Retina (tissue), 1 donor: ENCODE measurements around the gene FOXO3.
A peak's percentile ranks its signal among the peaks of the same experiment; 100 is the strongest.
"Not testable (repeated sequence)": the region's sequence is repeated elsewhere in the genome, so short reads cannot be mapped to it uniquely, and the experiment has no call there.

Source experiments
- DNase-seq: peaks from one replicate; pipeline ENCODE4 v3.0.0-alpha.2; 2016

The FOXO3 gene

GRCh38 chr6:108663494-108664064, 102.9 kb downstream of the FOXO3 start:
- DNase-seq = not testable (repeated sequence)

GRCh38 chr6:108665495-108666196, 104.9 kb downstream of the FOXO3 start:
- no peak for DNase-seq

DNA sequence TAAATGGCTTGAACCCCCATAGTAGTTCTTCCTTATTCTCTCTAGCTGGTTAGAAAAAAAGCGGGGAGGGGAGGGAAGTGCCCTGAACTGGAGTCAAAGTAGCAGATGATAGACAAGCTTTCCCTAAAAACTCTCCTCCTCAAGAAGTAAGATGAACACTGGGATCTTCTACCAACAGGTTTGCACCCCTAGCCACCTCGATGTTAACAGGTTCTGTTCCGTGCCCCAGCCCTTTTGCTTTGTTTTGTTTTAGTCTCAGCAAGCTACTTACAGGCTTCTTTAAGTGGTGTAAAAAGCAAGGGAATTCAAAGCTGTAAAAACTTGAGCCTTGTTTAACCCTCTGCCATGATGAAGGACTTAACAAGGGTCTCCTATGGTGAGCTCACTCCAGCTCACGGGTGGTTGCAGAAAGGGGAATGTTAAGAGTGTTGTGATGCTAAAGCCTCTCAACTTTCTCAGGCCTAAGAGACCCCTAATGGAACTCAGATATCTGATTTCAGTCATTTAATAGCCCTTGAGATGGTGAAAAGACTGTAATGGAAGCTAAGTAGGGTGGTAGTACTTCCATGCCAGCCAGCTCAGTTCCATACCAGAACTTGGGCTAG, 106.0 kb downstream of the FOXO3 start:
- no peak for DNase-seq

DNA sequence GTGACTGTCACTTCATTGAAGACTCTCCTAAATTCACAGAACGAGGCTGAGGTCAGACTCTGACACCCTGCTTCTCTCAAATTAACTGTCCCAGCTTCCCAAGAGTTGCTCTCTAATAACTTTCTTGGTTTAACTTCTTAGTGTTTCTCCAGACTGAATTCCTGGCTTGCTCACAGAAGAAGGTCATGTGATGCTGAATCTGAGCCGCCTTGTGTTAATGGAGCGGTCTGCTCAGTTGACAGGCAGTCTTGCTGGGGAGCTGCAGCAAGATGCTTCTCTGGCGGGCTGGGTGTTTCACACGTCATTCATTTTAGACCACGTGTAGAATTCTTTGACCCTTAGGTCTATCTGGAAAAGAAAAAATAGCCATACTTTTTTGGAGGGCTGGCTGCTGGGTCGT, 107.3 kb downstream of the FOXO3 start:
- DNase-seq = peak; percentile 44

DNA sequence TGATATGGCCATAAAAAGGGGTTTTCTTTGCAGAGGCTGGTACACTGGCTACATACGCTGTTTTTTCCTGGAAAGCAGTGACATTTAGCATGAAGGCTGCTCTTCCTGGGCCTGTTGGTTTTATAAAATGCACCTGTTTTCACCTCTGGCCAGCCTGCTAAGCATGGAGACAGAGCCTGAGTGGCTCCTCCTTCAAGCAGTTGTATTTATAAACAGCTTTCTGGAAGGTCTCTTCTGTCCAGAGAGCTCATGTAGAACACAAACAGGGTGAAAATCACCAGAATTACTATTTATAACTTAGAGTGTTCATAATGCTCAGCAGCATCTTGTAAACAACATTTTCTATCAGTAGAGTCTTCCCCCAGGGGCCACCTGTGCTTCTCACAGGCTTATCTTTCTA, 109.0 kb downstream of the FOXO3 start:
- no peak for DNase-seq

GRCh38 chr6:108671175-108671574, 110.5 kb downstream of the FOXO3 start:
- no peak for DNase-seq

- no peak for DNase-seq
Measured at GRCh38 chr6:108671790-108672189, 111.1 kb downstream of the FOXO3 start.

DNA sequence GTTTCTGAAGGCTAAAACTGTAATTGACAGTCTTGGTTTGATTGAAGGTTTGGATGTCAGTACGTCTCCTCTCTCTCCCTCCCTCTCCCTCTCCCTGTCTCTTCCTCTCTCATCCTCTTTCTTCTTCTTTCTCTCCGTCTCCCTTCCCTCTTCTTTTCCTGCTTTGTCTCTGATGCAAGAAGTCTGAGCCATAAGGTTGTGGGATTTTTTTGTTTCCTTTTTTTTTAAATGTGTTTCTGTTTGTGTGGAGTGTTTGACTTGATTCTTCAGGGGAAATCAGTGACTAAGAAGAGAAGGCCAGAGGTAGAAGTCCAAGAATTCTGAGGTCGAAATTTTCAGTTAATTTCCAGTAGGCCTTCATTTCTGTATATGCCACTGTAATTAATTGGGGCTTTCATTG, 111.9 kb downstream of the FOXO3 start:
- no peak for DNase-seq

DNA sequence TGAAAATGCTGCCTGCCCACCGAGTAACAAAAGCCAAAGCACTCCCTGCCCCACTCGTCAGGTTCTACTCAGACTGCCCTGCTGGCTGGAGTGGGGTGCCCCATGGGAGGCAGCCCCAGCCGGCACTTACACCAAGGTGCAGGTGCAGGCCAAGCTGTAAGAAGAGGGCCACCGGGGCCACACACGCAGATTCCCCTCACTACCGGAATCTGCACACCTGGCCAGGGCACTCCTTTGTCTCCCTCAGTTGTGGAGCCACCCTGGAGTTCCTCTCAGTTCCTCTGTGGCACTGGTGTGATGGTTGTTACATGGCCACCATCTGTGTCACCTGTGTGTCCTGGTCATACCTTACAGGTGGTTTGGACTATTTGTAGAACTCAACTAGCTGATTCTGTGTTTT, 112.4 kb downstream of the FOXO3 start:
- DNase-seq = no peak

DNA sequence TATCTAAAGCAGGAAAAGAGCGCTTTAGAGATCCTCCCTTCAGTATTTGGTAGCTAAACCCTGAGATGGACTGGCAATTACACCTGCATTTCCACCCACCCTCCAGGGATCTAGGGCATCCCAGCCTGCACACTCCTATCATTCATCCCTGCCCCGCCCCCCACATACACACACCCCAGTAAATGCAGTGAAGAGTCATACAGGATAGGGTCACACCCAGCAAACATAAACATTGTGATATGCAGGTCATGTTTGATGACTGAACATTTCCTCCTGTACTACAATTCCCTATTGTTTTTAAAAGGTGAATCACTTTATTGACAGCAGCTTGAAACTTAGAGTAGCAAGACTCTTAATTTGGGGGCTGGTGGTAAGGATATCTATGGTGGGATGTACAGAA, 112.9 kb downstream of the FOXO3 start:
- DNase-seq = no peak

- no peak for DNase-seq
Measured at GRCh38 chr6:108675226-108676200, 114.8 kb downstream of the FOXO3 start.

- DNase-seq = no peak
Measured at GRCh38 chr6:108676555-108676954, 115.8 kb downstream of the FOXO3 start.

GRCh38 chr6:108677357-108677756, 116.6 kb downstream of the FOXO3 start:
- no peak for DNase-seq

- DNase-seq = no peak
Measured at GRCh38 chr6:108677894-108678293, 117.2 kb downstream of the FOXO3 start.

DNA sequence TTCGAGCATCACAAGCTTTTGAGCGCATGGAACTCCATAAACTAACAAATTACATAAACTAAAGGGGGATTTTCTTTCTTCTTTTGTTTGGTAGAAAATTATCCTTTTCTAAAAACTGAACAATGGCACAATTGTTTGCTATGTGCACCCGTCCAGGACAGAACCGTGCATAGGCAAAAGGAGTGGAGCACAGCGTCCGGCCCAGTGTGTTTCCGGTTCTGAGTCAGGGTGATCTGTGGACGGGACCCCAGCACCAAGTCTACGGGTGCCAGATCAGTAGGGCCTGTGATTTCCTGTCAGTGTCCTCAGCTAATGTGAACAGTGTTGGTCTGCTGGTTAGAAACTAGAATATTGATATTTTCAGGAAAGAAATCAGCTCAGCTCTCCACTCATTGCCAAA, 119.6 kb downstream of the FOXO3 start:
- DNase-seq = not testable (repeated sequence)

- not testable (repeated sequence) for DNase-seq
Measured at GRCh38 chr6:108681721-108682120, 121.0 kb downstream of the FOXO3 start.

GRCh38 chr6:108682383-108683119, 121.8 kb downstream of the FOXO3 start:
- DNase-seq = not testable (repeated sequence)

DNA sequence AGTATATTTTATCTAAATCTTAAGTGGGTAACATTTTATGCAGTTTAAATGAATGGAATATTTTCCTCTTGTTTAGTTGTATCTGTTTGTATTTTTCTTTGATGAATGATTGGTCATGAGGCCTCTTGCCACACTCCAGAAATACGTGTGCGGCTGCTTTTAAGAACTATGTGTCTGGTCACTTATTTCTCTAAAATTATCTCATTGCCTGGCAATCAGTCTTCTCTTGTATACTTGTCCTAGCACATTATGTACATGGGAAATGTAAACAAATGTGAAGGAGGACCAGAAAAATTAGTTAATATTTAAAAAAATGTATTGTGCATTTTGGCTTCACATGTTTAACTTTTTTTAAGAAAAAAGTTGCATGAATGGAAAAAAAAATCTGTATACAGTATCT, 123.3 kb downstream of the FOXO3 start:
- not testable (repeated sequence) for DNase-seq

GRCh38 chr6:108684771-108685329, 124.1 kb downstream of the FOXO3 start:
- no peak for DNase-seq

DNA sequence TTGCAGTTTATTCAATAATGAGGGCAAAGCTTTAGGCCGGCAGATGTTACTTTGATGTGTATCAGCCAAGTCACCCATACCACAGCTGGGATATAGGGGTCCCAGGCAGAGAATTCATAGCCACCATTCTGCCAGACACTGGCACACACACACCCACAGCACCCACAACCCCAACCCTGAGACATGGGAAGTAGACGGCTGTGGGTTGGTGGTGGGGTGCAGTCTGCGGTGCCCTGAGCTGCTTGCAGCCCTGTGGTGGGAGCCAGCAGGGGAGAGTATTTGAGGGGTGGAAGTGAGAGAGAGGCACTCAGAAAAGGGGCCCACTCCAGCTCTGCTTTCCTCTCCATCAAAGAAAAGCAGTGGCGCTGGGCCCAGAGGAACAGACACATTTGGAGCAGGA, 125.3 kb downstream of the FOXO3 start:
- no peak for DNase-seq

GRCh38 chr6:108686896-108687295, 126.2 kb downstream of the FOXO3 start:
- DNase-seq = no peak

- DNase-seq = no peak
Measured at GRCh38 chr6:108687921-108688320, 127.2 kb downstream of the FOXO3 start.
